ENCODE results near the gene CFAP45. TPM values are rescaled to one million over a fixed set of nuclear protein-coding genes. Genes with fewer than 3 reads are reported as not detected.

CFAP45 gene
- polyA plus RNA-seq, 3 donors, result 0.12 to 1.0 TPM; not detected in 1

DNA sequence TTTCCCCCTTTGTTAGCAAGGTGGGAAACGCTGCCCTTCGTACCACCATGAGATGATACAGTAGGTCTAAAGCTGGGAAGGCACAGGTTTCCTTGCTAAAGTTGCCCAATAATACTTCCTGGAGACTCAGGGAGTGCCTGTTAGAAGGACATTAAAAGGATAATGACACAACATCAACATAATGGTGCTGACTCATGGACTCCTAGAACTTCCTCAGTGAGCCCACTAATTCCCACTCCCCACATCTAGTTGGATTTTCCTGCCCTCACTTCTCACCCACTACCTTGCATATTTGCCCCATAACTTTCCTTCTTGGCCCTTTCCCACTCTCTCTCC lies 17.5 kb downstream of the CFAP45 start:
- DNase-seq, result peak in 2 of 3 donors; percentile 80 to 88
- Mint-ChIP-seq H3K4me1 (peaks cover 11% of the 10 kb centered on the region), H3K9me3 (no peaks in the 10 kb centered on the region), H3K4me3 (no peak overlapping the region), H3K27ac (no peak overlapping the region), H3K36me3 (no peaks in the 10 kb centered on the region), H3K27me3 (ENCODE audit: low read depth in 3 of 3) (peaks cover 0 to 4% (median 3%) of the 10 kb centered on the region in 3 donors)
- Histone ChIP-seq H2AFZ (ENCODE audit: insufficient read depth, low read depth, low read length, poor library complexity, severe bottlenecking) (no peak overlapping the region), H3K27ac (ENCODE audit: low read depth in 1 of 2, low read length in 2 of 2) (peak overlapping the region in 1 of 2 donors; percentile 39), H3K4me1 (ENCODE audit: control insufficient read depth in 1 of 2, insufficient read depth in 2 of 2, low read length in 2 of 2) (peaks cover 52 to 57% of the 10 kb centered on the region in 2 donors), H3K79me2 (ENCODE audit: insufficient read depth, low read length) (no peaks in the 10 kb centered on the region), H3K27me3 (ENCODE audit: control insufficient read depth in 2 of 2, insufficient read depth in 2 of 2, low read length in 2 of 2) (no peaks in the 10 kb centered on the region), H3K9ac (ENCODE audit: insufficient read depth, low read length, poor library complexity, severe bottlenecking) (no peak overlapping the region), H3K4me3 (replicated peaks in 1 of 3; ENCODE audit: low read depth in 2 of 3, low read length in 3 of 3) (no peak overlapping the region), H3K9me3 (replicated peaks in 1 of 2; ENCODE audit: control insufficient read depth in 1 of 2, insufficient read depth in 1 of 2, low read length in 2 of 2) (no peaks in the 10 kb centered on the region), H3K4me2 (replicated peaks; ENCODE audit: extremely low read depth, low read length, poor library complexity, severe bottlenecking) (peak overlapping the region; percentile 33), H3K36me3 (replicated peaks in 1 of 2; ENCODE audit: control insufficient read depth in 1 of 2, insufficient read depth in 2 of 2, low read length in 2 of 2) (no peaks in the 10 kb centered on the region), H4K20me1 (ENCODE audit: insufficient read depth, low read length) (no peaks in the 10 kb centered on the region)
- TF ChIP-seq, protein P1, sequence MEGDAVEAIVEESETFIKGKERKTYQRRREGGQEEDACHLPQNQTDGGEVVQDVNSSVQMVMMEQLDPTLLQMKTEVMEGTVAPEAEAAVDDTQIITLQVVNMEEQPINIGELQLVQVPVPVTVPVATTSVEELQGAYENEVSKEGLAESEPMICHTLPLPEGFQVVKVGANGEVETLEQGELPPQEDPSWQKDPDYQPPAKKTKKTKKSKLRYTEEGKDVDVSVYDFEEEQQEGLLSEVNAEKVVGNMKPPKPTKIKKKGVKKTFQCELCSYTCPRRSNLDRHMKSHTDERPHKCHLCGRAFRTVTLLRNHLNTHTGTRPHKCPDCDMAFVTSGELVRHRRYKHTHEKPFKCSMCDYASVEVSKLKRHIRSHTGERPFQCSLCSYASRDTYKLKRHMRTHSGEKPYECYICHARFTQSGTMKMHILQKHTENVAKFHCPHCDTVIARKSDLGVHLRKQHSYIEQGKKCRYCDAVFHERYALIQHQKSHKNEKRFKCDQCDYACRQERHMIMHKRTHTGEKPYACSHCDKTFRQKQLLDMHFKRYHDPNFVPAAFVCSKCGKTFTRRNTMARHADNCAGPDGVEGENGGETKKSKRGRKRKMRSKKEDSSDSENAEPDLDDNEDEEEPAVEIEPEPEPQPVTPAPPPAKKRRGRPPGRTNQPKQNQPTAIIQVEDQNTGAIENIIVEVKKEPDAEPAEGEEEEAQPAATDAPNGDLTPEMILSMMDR (IDR thresholded peaks at IDR 0.05), result no peak
- intact Hi-C loops (cut with micrococcal nuclease), result no loop called here
- WGBS (ENCODE audit: insufficient coverage), result no CpG with 5 or more reads among the region's 2 CpGs

DNA sequence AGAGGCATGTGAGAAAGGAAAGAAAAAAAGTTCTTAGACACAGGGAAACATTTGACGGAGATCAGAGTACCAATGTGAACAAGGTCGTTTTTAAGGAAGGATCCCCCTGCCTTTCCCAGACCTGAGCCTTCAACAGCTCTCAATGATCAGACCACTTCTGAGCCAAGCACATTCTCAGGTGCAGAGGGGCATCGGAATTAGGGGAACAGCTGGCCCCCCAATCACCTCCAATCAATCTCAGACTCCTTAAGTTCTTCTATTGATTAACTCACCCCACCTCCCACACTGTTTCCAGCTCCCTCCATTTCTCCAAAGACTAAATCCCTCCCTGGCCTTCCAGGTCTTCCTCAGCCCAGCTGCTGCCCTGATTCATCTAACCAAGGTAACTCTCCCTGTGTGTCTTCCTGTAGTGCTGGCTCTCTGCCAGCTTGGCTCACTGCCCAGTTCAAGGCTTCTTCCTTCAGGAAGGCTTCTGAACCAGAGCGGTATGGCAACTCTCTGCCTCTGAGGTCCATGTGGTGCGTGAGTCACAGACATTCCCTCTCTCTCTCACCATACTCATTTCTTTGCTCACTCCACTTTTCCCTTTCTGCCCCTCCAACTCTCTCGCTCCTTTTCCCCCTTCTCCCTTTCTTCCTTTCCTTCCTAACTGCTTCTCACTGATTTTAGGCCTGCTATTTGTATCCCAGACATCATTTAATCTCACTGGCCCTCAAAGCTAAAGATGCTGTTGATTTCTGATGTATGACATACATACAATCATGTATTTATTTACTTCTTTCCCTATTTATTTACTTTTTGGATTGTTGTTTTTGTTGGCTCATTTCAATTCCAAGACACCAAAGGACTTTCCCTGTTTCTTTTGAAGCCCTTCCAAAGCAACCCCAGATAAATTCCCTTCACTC lies 18.1 kb downstream of the CFAP45 start:
- Mint-ChIP-seq H3K36me3 (no peaks in the 10 kb centered on the region), H3K4me3 (no peak overlapping the region), H3K27me3 (ENCODE audit: low read depth in 3 of 3) (peaks cover 0 to 4% (median 0%) of the 10 kb centered on the region in 3 donors), H3K27ac (no peak overlapping the region), H3K9me3 (no peaks in the 10 kb centered on the region), H3K4me1 (peaks cover 5% of the 10 kb centered on the region)
- no peaks in the 10 kb centered on the region for H3K27me3 ChIP-seq (ENCODE audit: control insufficient read depth in 2 of 2, insufficient read depth in 2 of 2, low read length in 2 of 2)
- no peaks in the 10 kb centered on the region for H3K79me2 ChIP-seq (ENCODE audit: insufficient read depth, low read length)
- peak overlapping the region in 1 of 2 donors; percentile 39 for H3K27ac ChIP-seq (ENCODE audit: low read depth in 1 of 2, low read length in 2 of 2)
- no peak overlapping the region for H3K9ac ChIP-seq (ENCODE audit: insufficient read depth, low read length, poor library complexity, severe bottlenecking)
- H3K4me2 ChIP-seq (replicated peaks; ENCODE audit: extremely low read depth, low read length, poor library complexity, severe bottlenecking), result peak overlapping the region; percentile 33
- DNase-seq, result peak; percentile 64 to 89 (median 82)
- H2AFZ ChIP-seq (ENCODE audit: insufficient read depth, low read depth, low read length, poor library complexity, severe bottlenecking), result no peak overlapping the region
- WGBS (ENCODE audit: insufficient coverage), result 57% methylated on average over 5 of the region's 6 CpGs
- no peaks in the 10 kb centered on the region for H4K20me1 ChIP-seq (ENCODE audit: insufficient read depth, low read length)
- no peak overlapping the region for H3K4me3 ChIP-seq (replicated peaks in 1 of 3; ENCODE audit: low read depth in 2 of 3, low read length in 3 of 3)
- peaks cover 45 to 51% of the 10 kb centered on the region in 2 donors for H3K4me1 ChIP-seq (ENCODE audit: control insufficient read depth in 1 of 2, insufficient read depth in 2 of 2, low read length in 2 of 2)
- TF ChIP-seq, protein P1 (IDR thresholded peaks at IDR 0.05), result no peak
- no peaks in the 10 kb centered on the region for H3K9me3 ChIP-seq (replicated peaks in 1 of 2; ENCODE audit: control insufficient read depth in 1 of 2, insufficient read depth in 1 of 2, low read length in 2 of 2)
- H3K36me3 ChIP-seq (replicated peaks in 1 of 2; ENCODE audit: control insufficient read depth in 1 of 2, insufficient read depth in 2 of 2, low read length in 2 of 2), result no peaks in the 10 kb centered on the region
- intact Hi-C loops (cut with micrococcal nuclease), result no loop called here

Data from CD14-positive monocyte (primary cell).